ENCODE results near the gene SMR3A.

DNA sequence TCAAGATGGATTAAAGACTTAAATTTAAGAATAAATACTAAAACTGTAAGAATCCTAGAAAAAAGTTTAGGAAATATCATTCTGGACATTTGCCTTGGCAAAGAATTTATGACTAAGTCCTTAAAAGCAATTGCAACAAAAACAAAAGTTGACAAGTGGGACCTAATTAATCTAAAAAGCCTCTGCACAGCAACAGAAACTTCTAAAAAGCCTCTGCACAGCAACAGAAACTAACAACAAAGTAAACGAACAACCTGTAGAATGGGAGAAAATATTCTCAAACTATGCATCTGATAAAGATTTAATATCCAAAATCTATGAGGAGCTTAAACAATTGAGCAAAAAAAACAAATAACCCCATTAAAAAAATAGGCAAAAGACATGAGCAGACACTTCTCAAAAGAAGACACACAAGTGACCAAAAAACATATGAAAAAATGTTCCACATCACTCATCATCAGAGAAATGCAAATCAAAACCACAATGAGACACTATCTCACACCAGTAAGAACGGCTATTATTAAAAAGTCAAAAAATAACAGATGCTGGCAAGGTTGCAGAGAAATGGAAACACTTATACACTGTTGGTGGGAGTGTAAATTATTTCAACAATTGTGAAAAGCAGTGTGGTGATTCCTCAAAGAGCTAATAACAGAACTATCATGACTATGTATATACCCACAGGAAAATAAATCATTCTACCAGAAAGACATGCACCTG, 31.7 kb downstream of the SMR3A start:
- TF ChIP-seq CTCF (IDR thresholded peaks at IDR 0.05) = no peak
- no peak for TF ChIP-seq POLR2A (IDR thresholded peaks at IDR 0.05)
- TF ChIP-seq EP300 (IDR thresholded peaks at IDR 0.05) = no peak
